Left hindlimb (tissue), 1 donor: ENCODE measurements around the gene GYPA.
"Not testable (repeated sequence)": the region's sequence is repeated elsewhere in the genome, so short reads cannot be mapped to it uniquely, and the experiment has no call there.

Source experiments
- DNase-seq: peaks from one replicate; pipeline ENCODE4 v3.0.0-alpha.2; 2018

The GYPA gene

DNA sequence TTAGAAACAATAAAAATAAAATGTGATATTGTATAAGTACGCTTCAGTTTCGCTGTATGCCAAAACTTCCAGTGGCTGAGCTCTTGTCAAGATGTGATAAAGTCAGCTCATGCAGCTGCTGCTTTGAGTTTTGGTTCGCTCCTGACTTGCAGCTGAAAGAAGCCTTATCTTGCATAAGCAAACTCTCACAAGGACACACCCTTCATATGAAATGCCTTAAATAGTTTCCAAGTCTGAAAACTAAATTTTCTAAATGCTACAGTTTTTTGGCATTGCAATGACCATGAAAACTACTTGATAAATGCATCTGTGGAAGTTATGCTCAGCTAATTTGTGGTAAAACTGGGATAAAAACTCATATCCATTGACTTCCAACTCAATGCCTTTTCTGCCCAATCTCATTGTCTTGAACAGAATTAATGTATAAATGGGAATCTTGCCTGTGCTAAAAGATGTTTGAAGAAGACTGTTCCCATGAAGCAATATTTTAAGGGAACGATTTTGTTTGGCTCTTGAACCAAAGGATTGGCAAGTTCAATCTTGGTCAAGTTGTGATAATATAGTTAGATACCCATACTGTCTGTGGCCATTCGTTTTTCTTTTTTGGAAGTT lies 11.7 kb downstream of the GYPA start:
- not testable (repeated sequence) for DNase-seq

DNA sequence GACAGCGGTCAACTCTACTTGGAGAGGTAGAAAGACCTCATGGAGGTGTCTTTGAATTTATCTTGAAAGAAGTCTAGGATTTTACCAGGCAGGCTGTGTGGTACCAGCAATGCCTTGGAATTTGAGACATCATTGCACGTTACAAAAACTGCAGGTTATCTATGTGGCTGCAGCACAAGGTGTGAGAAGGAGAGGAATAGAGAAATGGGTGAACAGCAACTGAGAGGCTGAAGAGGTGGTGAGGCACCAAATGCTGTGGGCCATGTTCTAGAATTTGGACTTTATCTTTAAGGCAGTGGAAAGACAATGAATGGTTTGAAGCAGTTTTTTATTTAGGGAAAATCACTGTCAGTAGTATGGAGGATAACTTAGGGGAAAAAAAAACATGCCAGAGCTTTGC lies 15.4 kb downstream of the GYPA start:
- DNase-seq, result not testable (repeated sequence)

DNA sequence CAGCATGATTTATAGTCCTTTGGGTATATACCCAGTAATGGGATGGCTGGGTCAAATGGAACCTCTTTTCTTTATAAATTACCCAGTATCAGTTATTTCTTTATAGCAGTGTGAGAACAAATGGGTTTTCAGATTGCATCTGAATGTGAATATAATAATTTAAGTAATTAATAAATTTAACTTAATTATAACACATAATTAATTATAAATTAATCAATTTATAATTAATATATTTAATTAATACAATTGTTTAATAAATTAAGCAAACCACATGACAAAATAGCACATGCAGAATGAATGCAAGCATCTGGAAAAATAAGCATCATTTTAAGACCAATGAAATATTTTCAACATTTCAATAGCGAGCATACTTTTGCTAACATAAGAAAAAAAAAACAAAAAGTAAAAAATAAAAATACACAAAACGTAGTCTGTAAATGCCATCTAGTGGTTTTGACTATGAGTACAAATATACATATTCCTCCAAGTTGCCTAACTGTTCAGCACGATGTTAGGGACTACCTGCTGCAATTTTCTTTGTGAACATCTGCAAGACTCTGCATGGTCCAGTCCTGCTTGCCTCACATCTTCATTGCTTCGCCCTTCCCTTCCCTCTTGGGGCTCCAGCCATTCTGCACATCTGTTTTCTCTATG lies 16.4 kb downstream of the GYPA start:
- not testable (repeated sequence) for DNase-seq

DNA sequence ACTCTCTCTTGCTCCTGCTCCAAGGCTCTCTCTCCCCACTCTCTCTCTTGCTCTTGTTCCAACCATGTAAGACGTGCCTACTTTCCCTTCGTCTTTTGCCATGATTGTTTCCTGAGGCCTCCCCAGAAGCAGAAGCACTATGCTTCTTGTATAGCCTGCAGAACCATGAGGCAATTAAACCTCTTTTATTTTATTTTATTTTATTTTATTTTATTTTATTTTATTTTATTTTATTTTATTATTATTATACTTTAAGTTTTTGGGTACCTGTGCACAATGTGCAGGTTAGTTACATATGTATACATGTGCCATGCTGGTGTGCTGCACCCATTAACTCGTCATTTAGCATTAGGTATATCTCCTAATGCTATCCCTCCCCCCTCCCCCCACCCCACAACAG lies 17.2 kb downstream of the GYPA start:
- not testable (repeated sequence) for DNase-seq

DNA sequence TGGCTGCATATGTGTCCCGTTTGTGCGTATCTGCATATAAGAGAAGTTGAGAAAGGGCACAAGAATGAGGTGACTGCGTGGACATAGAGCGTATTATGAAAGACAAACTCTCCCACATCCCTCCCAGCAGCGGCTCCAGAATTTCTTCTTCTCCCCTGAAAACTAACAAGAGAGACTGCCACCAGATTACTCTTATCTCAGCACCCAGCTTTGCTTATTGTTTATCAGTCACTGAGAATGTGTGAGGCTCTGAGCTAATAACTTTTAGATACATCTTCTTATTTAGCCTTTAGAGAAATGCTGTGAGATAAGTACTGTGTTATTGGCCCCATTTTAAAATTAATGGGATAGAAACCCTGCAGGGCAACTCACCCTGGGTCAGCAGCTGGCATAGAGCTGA lies 20.8 kb downstream of the GYPA start:
- not testable (repeated sequence) for DNase-seq

DNA sequence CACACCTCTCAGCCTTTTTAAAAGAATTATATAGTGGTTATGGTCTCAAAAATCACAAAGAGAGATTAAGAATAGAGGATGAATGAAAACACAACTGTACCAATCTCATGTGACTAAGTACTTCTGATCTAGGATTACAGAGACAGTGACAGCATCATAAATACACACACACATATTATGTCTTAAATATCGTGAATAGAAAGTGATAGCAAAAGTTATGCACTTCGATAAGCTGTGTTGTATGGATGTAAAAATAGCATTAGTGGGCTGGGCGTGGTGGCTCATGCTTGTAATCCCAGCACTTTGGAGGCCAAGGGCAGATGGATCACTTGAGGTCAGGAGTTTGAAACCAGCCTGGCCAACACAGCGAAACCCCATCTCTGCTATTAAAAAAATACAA lies 25.0 kb downstream of the GYPA start:
- no peak for DNase-seq

DNA sequence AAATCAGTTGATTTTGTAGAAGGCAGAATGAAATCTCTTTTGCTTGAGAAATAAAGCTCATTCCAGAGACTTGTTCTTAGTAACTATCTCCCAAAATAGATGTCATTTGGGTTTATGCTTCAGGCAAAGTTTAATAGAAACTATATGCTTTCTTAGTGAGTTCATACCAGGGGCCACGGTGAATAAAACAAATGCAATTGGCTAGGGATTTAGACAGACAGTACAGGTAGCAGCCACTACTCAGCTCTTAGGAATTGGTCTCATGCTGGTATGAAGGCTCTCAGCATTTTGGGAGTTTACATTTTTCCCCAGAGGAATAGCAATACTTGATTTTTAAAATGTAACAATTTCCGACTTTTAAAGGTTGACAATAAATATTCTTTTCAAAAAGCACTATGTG lies 27.0 kb downstream of the GYPA start:
- DNase-seq, result no peak

DNA sequence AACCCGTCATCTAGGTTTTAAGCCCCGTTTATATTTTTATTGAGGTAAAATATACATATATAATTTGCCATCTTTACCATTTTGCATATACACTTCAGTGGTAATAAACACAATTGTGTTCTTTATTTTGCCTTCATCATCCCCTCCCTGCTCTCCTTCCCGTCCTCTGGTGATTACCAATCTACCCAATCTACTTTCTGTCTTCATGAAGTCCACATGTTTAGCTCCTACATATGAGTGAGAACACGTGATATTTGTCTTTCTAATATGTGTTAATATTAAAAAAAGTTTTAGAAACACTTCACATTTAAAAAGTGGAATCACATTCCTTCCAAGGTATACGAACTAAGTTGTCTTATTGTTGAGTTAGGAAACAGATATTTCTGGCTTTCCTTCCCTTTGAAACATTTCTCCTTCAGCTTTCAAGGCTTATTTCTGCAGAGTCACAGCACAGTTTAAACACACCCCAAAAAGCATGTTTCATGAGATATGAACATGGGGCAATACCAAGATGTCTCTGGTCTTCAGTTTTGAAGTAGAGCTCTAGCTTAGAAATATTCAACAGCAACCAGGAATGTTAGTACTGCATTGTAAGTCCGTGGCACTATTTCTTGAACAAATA lies 35.9 kb downstream of the GYPA start:
- DNase-seq, result no peak

DNA sequence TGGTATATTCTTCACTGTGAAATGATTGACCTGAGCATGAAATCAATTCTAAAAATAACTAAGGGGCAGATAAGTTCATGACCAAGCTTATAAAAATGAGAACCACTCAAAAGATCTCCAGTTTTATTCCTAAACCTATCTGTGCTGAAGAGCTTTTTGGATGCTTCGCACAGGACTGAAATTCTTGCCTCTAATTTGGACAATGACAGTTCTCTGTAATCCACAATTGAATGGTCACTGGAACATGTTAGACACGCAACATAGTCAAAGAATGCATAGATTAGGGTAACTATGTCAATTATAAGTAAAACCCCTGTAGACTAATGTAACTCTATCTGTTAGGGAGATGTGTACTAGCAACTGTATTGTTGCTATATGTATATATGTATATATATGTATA lies 42.7 kb downstream of the GYPA start:
- DNase-seq, result not testable (repeated sequence)

DNA sequence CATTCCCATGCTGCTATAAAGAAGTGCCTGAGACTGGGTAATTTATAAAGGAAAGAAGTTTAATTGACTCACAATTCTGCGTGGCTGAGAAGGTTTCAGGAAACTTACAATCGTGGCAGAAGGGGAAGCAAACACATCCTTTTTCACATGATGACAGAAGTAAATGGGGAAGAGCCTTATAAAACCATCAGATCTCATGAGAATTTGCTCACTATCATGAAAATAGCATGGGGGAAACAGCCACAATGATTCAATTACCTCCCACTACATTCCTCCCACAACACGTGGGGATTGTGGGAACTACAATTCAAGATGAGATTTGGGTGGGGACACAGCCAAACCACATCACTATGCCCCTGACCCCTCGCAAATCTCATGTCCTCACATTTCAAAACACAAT lies 46.5 kb downstream of the GYPA start:
- DNase-seq, result not testable (repeated sequence)

DNA sequence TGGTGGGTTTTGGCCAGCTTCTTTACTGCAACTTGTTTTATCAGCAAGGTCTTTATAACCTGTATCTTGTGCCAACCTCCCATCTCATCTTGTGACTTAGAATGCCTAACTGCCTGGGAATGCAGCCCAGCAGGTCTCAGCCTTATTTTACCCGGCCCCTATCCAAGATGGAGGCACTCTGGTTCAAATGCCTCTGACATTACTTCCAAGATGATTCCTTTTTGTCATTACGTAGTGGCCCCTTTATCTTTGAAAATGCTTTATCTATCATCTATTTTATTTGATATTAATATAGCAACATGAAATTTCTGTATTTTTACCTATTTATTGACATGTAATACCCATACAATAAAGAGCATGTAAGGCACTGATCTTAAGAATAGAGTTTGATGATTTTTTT lies 49.3 kb downstream of the GYPA start:
- not testable (repeated sequence) for DNase-seq

DNA sequence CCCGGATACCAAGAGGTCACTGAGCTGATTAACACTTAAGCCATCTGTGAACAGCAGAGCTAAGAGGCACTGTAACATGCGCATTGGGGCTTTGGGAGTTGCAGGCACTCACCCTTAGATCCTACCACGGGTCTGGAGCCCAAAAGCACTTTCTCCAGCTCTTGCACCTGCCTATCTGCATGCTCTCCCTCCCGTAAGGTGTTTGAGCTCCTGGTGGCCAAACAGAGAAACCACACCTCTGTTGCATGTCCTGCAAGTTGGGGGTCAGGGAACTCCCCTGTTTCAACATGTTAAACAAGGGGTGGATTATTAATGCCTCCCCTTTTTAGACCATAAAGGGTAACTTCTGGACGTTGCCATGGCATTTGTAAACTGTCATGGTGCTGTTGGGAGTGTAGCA lies 49.8 kb downstream of the GYPA start:
- DNase-seq, result no peak

DNA sequence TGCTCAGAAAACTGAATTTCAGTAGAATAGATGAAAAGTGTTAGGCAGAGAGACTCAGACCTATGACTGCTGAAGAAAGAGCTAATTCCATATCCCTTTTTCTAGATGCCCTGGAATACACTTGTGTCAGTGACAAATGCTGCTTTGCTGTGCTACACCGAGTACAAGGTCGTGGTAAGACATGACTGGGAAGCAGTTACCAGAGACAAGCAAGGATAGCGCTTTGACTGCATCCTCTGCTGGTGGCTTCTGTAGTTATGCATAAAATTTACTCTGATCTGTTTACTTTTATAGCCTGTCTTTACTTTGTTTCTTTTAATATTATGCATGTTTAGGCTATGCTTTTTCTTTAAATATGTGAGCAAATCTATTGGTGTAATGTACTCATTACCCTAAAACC lies 58.5 kb downstream of the GYPA start:
- not testable (repeated sequence) for DNase-seq

DNA sequence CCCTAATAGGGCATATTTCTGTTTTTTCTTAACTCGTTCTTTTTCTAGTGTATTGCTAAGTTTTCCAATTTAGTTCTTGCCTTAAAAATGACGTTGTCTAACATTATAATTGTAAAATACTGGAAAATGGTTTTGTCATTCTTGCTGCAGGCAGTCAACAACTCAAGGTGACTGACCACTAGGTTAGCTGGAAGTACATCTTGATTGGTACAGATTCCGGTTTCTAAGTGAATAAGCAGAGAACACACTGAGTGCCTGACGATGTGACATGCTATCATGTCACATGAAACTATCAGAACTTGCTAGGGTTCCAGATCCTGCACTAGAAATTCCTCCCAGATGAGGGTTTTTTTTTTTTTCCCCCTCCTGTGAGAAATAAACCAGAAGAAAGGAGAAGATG lies 60.4 kb downstream of the GYPA start:
- not testable (repeated sequence) for DNase-seq

DNA sequence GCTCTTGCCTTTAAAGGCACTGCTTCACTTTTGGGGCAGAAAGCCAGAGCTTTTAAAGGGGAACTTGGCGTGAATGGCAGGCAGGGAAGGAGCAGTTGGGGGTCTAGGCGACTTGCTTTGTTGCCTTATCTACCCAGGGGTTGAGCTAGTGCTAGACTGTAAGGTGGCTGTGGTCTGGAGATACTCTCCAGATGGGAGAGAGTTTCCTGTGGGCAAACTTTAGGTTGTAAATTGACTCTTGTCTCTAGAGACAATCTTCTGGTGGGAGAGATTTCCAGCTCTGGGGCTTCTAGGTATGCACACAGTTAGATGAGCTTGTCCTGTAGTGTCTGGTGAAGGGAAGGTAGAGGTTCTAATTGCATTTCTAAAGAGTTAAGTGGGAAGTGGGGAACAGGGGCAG lies 61.8 kb downstream of the GYPA start:
- not testable (repeated sequence) for DNase-seq

DNA sequence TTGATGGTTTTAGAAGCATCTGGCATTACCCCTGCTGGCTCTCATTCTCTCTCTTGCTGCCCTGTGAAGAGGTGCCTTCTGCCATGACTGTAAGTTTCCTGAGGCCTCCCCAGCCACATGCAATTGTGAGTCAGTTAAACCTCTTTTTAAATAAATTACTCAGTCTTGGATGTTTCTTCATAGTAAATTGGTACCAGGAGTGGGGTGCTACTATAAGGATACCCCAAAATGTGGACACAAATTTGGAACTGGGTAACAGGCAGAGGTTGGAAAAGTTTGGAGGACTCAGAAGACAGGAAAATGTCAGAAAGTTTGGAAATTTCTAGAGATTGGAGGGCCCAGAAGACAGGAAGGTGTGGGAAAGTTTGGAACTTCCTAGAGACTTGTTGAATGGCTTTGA lies 79.0 kb downstream of the GYPA start:
- not testable (repeated sequence) for DNase-seq

DNA sequence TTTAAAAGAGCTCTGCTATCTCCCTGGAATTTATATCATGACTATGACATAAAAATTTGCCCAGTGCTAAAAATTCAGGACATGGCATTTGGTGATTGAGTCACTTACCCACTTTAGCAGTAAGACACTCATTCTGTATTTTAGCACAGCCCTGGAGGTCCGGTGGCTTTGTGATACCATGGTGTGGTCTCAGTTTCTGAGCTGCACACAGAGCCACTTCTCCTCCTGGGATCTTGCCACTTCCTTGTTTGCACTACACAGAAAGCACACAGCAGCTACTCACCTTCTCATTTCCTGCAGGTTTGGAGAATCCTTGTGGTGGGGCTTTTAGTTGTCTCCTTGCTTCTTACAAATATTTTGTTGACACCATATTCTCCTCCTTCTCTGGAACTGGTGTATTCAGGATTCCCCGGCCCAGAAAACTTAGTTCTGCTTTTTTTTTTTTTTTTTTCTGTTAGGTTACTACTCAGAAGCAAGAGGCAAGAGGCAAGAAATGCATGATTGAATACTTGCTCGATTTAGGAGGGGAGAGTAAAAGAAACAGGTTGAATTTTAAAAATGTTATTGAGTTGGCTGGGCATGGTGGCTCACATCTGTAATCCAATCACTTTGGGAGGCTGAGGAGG lies 80.2 kb downstream of the GYPA start:
- DNase-seq, result not testable (repeated sequence)
